ENCODE data around the gene CTDP1. TPM values are rescaled to one million over a fixed set of nuclear protein-coding genes. Genes with fewer than 3 reads are reported as not detected.

CTDP1 gene
- total RNA-seq, 1 donor from 2014 or later = 29.7 TPM

GRCh38 chr18:79742076-79742475 lies 62.5 kb downstream of the CTDP1 start:
- no peak overlapping the region for H3K4me3 ChIP-seq (ENCODE audit: low read depth, low read length)
- H3K36me3 ChIP-seq (ENCODE audit: control insufficient read depth, insufficient read depth, low read length) = no peaks in the 10 kb centered on the region
- TF ChIP-seq CTCF (IDR thresholded peaks at IDR 0.05; ENCODE audit: insufficient read depth, low read length, poor library complexity, severe bottlenecking) = no peak
- no peaks in the 10 kb centered on the region for H3K27me3 ChIP-seq (ENCODE audit: control insufficient read depth, insufficient read depth, low read length)
- DNase-seq (ENCODE audit: low read depth) = no peak

- H3K27me3 ChIP-seq (ENCODE audit: control insufficient read depth, insufficient read depth, low read length) = no peaks in the 10 kb centered on the region
- no peak for DNase-seq (ENCODE audit: low read depth)
- no peak for TF ChIP-seq CTCF (IDR thresholded peaks at IDR 0.05; ENCODE audit: insufficient read depth, low read length, poor library complexity, severe bottlenecking)
Observed at GRCh38 chr18:79744625-79745024, 65.0 kb downstream of the CTDP1 start.

GRCh38 chr18:79746730-79747129 lies 67.1 kb downstream of the CTDP1 start:
- DNase-seq (ENCODE audit: low read depth) = no peak
- Histone ChIP-seq H3K27me3 (ENCODE audit: control insufficient read depth, insufficient read depth, low read length) (no peaks in the 10 kb centered on the region), H3K36me3 (ENCODE audit: control insufficient read depth, insufficient read depth, low read length) (no peaks in the 10 kb centered on the region), H3K4me3 (ENCODE audit: low read depth, low read length) (no peak overlapping the region)
- no peak for TF ChIP-seq CTCF (IDR thresholded peaks at IDR 0.05; ENCODE audit: insufficient read depth, low read length, poor library complexity, severe bottlenecking)

More at GRCh38 chr18:79744625-79745024, 65.0 kb downstream of the CTDP1 start:
- Histone ChIP-seq H3K36me3 (ENCODE audit: control insufficient read depth, insufficient read depth, low read length) (no peaks in the 10 kb centered on the region), H3K4me3 (ENCODE audit: low read depth, low read length) (no peak overlapping the region)

GRCh38 chr18:79747156-79747845 lies 67.7 kb downstream of the CTDP1 start:
- Histone ChIP-seq H3K36me3 (ENCODE audit: control insufficient read depth, insufficient read depth, low read length) (no peaks in the 10 kb centered on the region), H3K27me3 (ENCODE audit: control insufficient read depth, insufficient read depth, low read length) (no peaks in the 10 kb centered on the region), H3K4me3 (ENCODE audit: low read depth, low read length) (no peak overlapping the region)
- no peak for DNase-seq (ENCODE audit: low read depth)
- no peak for TF ChIP-seq CTCF (IDR thresholded peaks at IDR 0.05; ENCODE audit: insufficient read depth, low read length, poor library complexity, severe bottlenecking)

- Histone ChIP-seq H3K27me3 (ENCODE audit: control insufficient read depth, insufficient read depth, low read length) (no peaks in the 10 kb centered on the region), H3K36me3 (ENCODE audit: control insufficient read depth, insufficient read depth, low read length) (no peaks in the 10 kb centered on the region)
- no peak for TF ChIP-seq CTCF (IDR thresholded peaks at IDR 0.05; ENCODE audit: insufficient read depth, low read length, poor library complexity, severe bottlenecking)
Observed at GRCh38 chr18:79748321-79749180, 68.9 kb downstream of the CTDP1 start.

More at GRCh38 chr18:79748321-79749180, 68.9 kb downstream of the CTDP1 start:
- no peak overlapping the region for H3K4me3 ChIP-seq (ENCODE audit: low read depth, low read length)
- no peak for DNase-seq (ENCODE audit: low read depth)

Measured in kidney epithelial cell (primary cell).